ENCODE measurements around the gene GFER. TPM values are rescaled to one million over a fixed set of nuclear protein-coding genes. Genes with fewer than 3 reads are reported as not detected.

Gene GFER
- polyA plus RNA-seq, 1 experiment, result 15.8 TPM

DNA sequence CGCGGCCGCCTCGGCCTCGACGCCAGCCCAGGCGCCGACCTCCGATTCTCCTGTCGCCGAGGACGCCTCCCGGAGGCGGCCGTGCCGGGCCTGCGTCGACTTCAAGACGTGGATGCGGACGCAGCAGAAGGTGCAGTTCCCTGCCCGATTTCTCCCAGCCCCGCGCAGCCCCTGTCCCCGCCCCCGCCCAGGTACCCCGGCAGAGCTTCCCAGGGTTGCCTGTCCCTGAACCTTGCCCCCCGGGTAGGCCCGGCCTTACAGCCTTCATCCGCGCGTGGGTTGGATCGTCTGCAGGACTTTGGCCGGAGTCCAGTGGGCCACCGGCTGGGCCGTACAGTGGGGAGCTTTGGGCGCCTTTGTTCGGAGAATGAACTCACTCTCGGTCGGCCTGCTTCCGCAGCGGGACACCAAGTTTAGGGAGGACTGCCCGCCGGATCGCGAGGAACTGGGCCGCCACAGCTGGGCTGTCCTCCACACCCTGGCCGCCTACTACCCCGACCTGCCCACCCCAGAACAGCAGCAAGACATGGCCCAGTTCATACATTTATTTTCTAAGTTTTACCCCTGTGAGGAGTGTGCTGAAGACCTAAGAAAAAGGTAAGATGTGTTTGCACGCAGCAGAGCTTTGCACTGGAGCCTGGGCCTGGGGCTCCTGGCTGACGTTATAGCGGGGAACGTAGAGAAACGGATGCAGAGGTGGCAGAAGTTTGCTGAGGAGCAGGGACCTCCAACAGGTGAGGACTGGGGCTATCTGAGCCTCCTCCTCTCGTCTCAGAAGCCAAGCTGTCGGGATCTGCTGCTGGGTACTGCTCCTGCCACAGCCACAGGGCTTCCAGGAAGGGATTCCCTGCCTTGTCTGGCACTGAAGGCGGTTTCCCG is 593 bp downstream of the GFER start:
- no peak for DNase-seq (ENCODE audit: low read depth, low spot score)
- ChIA-PET CTCF (interaction anchor here (0.9 to 3.7 kb wide), 2 partner anchors 19 to 156 kb away, joined by 3 to 17 read pairs; no protein-coding TSS in a partner anchor), POLR2A (interaction anchor here (0.6 to 2.0 kb wide), 6 partner anchors 13 to 926 kb away, joined by 3 to 20 read pairs (median 4); partner anchors contain the start of genes ECI1, RPS2, TBL3 and TRAF7)
- TF ChIP-seq, protein P1, sequence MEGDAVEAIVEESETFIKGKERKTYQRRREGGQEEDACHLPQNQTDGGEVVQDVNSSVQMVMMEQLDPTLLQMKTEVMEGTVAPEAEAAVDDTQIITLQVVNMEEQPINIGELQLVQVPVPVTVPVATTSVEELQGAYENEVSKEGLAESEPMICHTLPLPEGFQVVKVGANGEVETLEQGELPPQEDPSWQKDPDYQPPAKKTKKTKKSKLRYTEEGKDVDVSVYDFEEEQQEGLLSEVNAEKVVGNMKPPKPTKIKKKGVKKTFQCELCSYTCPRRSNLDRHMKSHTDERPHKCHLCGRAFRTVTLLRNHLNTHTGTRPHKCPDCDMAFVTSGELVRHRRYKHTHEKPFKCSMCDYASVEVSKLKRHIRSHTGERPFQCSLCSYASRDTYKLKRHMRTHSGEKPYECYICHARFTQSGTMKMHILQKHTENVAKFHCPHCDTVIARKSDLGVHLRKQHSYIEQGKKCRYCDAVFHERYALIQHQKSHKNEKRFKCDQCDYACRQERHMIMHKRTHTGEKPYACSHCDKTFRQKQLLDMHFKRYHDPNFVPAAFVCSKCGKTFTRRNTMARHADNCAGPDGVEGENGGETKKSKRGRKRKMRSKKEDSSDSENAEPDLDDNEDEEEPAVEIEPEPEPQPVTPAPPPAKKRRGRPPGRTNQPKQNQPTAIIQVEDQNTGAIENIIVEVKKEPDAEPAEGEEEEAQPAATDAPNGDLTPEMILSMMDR (IDR thresholded peaks at IDR 0.05; ENCODE audit: low read depth, low read length), result no peak
- Histone ChIP-seq H3K27ac (ENCODE audit: low read depth, low read length) (no peak overlapping the region), H3K27me3 (ENCODE audit: control insufficient read depth, insufficient read depth, low read length) (peaks cover 39% of the 10 kb centered on the region), H3K4me3 (ENCODE audit: low read depth, low read length) (peak overlapping the region; percentile 74), H3K9me3 (ENCODE audit: control insufficient read depth, insufficient read depth, low read length) (peaks cover 3% of the 10 kb centered on the region; the same call in 1 of the 2 replicates)

DNA sequence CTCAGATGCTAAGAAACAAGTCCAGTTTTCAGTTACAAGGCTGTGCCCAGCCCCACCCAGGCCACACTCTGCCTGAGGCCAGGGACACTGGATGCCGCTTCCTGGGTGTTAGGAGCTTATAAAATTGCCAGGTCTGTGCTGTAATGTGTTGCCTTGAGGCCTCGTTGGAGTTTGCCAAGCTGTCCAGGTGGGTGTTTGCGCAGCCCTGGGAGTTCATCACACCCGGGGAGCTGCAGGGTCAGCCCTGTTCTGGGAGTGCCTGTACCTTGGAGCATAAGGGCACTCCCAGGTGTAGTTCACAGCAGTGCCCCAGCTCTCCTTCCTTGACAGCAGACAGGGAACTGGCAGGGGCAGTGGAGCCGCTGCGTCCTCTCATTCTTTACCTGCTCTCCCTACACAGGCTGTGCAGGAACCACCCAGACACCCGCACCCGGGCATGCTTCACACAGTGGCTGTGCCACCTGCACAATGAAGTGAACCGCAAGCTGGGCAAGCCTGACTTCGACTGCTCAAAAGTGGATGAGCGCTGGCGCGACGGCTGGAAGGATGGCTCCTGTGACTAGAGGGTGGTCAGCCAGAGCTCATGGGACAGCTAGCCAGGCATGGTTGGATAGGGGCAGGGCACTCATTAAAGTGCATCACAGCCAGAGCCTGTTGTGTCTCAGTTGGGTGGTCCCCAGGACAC is 1.6 kb downstream of the GFER start:
- Histone ChIP-seq H3K9me3 (ENCODE audit: control insufficient read depth, insufficient read depth, low read length) (peaks cover 3% of the 10 kb centered on the region; the same call in 1 of the 2 replicates), H3K27ac (ENCODE audit: low read depth, low read length) (no peak overlapping the region), H3K4me3 (ENCODE audit: low read depth, low read length) (peak overlapping the region; percentile 74), H3K27me3 (ENCODE audit: control insufficient read depth, insufficient read depth, low read length) (peaks cover 33% of the 10 kb centered on the region)
- TF ChIP-seq, protein P1 (IDR thresholded peaks at IDR 0.05; ENCODE audit: low read depth, low read length), result no peak
- POLR2A ChIA-PET, result interaction anchor here (1.5 to 1.8 kb wide), 2 partner anchors 21 kb away, joined by 4 to 20 read pairs; partner anchors contain the start of gene RPS2
- CTCF ChIA-PET, result interaction anchor here (1.1 to 3.7 kb wide), 2 partner anchors 18 to 155 kb away, joined by 3 to 17 read pairs; no protein-coding TSS in a partner anchor
- DNase-seq (ENCODE audit: low read depth, low spot score), result no peak

DNA sequence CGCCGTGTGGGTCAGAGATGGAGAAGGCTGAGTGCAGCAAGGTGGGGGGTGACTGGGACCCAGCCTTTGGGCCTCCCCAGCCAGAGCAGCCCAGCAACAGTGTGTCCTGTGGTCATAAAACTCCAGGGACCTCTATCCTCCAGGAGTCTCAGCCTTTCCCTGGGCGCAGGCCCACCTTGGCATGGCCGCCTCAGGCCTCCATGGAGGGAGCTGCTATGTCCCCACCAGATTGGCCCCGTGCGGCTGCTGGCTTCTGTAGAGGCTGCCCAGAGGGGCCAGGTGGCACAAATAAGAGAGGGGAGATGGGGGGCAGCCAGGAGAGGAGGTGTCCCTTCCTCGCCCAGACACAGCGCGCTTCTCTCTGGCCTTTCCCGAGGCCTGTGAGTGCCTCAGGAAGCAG is 3.2 kb downstream of the GFER start:
- DNase-seq (ENCODE audit: low read depth, low spot score), result no peak
- H3K4me3 ChIP-seq (ENCODE audit: low read depth, low read length), result no peak overlapping the region
- peaks cover 3% of the 10 kb centered on the region; the same call in 1 of the 2 replicates for H3K9me3 ChIP-seq (ENCODE audit: control insufficient read depth, insufficient read depth, low read length)
- TF ChIP-seq, protein P1 (IDR thresholded peaks at IDR 0.05; ENCODE audit: low read depth, low read length), result no peak
- H3K27me3 ChIP-seq (ENCODE audit: control insufficient read depth, insufficient read depth, low read length), result peaks cover 29% of the 10 kb centered on the region
- no peak overlapping the region for H3K27ac ChIP-seq (ENCODE audit: low read depth, low read length)
- CTCF ChIA-PET, result interaction anchor here (1.1 to 3.7 kb wide), 3 partner anchors 17 to 153 kb away, joined by 3 to 17 read pairs (median 6); no protein-coding TSS in a partner anchor
- POLR2A ChIA-PET, result no interaction called here

DNA sequence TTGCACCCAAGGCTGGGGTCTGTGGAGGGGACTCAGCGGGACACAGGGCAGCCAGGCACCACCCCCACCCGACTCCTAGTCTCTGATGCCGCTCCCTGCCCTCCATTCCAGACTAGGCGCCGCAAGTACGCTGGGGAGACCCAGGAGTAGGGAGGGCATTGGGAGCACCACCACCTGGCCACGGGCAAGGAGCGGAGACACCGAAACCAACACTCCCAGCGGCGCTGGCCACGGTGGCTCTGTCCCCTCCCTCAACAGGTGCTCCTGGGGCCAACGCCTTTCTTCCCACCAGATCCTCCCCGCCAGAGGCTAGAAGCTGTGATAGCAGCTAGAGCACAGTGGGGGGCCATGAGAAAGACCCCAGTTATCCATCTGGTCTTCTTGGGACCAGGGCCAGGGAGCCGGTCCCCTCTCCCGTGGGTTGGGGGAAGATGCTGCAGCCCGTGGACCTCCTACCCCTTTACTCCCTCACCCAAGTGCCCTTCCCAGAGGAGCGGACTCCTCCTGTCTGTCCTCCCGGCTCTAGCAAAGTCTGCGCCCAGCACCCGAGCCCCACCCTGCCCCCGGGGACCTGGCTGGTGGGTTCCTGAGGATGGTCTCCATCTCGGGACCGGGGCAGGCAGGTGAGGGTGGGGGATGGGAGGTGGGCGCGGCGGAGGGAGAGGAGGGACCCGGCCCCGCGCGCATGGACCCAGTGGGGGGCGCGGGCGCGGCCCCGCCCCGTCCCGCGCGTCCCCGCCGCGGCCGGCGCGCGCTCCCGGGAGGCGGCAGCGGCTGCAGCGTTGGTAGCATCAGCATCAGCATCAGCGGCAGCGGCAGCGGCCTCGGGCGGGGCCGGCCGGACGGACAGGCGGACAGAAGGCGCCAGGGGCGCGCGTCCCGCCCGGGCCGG is 5.5 kb downstream of the GFER start, which contains the start of gene SYNGR3:
Gene SYNGR3, plus strand, starts transcription at position 762 of the 892 bp plus-strand sequence. CDS start 133 bp downstream, outside the sequence.
- H3K27ac ChIP-seq (ENCODE audit: low read depth, low read length), result no peak within 1 kb of the TSS
- ChIA-PET POLR2A (no interaction called here), CTCF (no interaction called here)
- H3K27me3 ChIP-seq (ENCODE audit: control insufficient read depth, insufficient read depth, low read length), result peaks cover 21% of the 10 kb centered on the region
- H3K4me3 ChIP-seq (ENCODE audit: low read depth, low read length), result peak within 1 kb of the TSS; percentile 32
- TF ChIP-seq, protein P1 (IDR thresholded peaks at IDR 0.05; ENCODE audit: low read depth, low read length), result no peak
- DNase-seq (ENCODE audit: low read depth, low spot score), result no peak
- peaks cover 12% of the 10 kb centered on the region; the same call in 1 of the 2 replicates for H3K9me3 ChIP-seq (ENCODE audit: control insufficient read depth, insufficient read depth, low read length)

Measured in AG04450 (cell line).